K562 (cell line): ENCODE measurements around the gene PHYKPL. TPM values are rescaled to one million over a fixed set of nuclear protein-coding genes. Genes with fewer than 3 reads are reported as not detected.
A peak's percentile ranks its signal among the peaks of the same experiment; 100 is the strongest.

ENCODE experiments used
- CREM ChIP-seq: IDR thresholded peaks from 2 replicates; pipeline ENCODE4 v1.6.1; 2014; ENCODE audit warnings: antibody characterized with exemption, low read depth
- FOXP1 ChIP-seq: sonication (generic); formaldehyde crosslinking; IDR thresholded peaks from 2 replicates; pipeline ENCODE4 v1.8.0; 2022; ENCODE audit warnings: mild to moderate bottlenecking, missing genetic modification reagents
- GTF2E2 ChIP-seq: fragments of 200-800 bp; sonication (Bioruptor generic); IDR thresholded peaks from 2 replicates; pipeline ENCODE4 v1.6.1; 2016; ENCODE audit warnings: missing genetic modification characterization, missing compliant biosample characterization
- MCM7 ChIP-seq, 2 experiments: fragments of 450-650 bp; IDR thresholded peaks; 2 replicates each; pipeline ENCODE4 v1.6.1; 2016 to 2018
- RBM34 ChIP-seq: fragments of 200-400 bp; formaldehyde crosslinking; IDR thresholded peaks from 2 replicates; pipeline ENCODE4 v1.6.1; 2018; ENCODE audit warnings: low read length, borderline replicate concordance; ENCODE audit not compliant: insufficient read depth
- SMC3 ChIP-seq: conservative IDR thresholded peaks from 2 replicates; pipeline ENCODE4 v1.6.1; 2011; ENCODE audit warnings: low read depth, low read length, improper control_type of control experiment; ENCODE audit not compliant: insufficient read depth
- TBP ChIP-seq: optimal IDR thresholded peaks from 2 replicates; pipeline ENCODE3; 2011; ENCODE audit warnings: low read depth, low read length, improper control_type of control experiment
- ZFX ChIP-seq: sonication (generic); formaldehyde crosslinking; IDR thresholded peaks from 2 replicates; pipeline ENCODE4 v1.8.0; 2022; ENCODE audit warnings: mild to moderate bottlenecking, missing genetic modification reagents, moderate library complexity
- polyA plus RNA-seq, 8 experiments: library from polyadenylated mRNA; depleted of rRNA in 4 of 8; stranded (reverse) in 5 of 8; unstranded in 3 of 8; fragments of >200 nt; fragmentation: Nextera tagmentation in 2 of 8; fragmentation: Illumina TruSeq in 1 of 8; extraction: Ambion mirVana in 2 of 8; extraction: Trizol in 1 of 8; gene quantifications; 2 replicates each; pipeline versions ENCODE4 v1.2.1 to v1.2.3, GENCODE V29; 2011 to 2014; ENCODE audit warnings: inconsistent platforms in 1 of 8, missing spikeins in 1 of 8
- total RNA-seq, 7 experiments: library from RNA; depleted of rRNA in 6 of 7; stranded (reverse); fragments of >200 nt in 6 of 7; fragmentation: Illumina TruSeq in 2 of 7; extraction: Trizol in 2 of 7; gene quantifications; 2 replicates each; pipeline versions ENCODE4 v1.2.1 to v1.2.3, GENCODE V29; 2011 to 2021; ENCODE audit warnings: low replicate concordance in 1 of 7
- TF ChIP-seq, protein P1 (sequence below), 2 experiments: fragments of 450-650 bp; formaldehyde crosslinking in 1 of 2; IDR thresholded peaks; 2 replicates each; pipeline versions ENCODE4 v1.4.0 to v1.6.1; 2014 to 2020; ENCODE audit warnings: mild to moderate bottlenecking in 2 of 2, borderline replicate concordance in 1 of 2, low read depth in 1 of 2
- TF ChIP-seq, protein P2 (sequence below): fragments of 450-650 bp; IDR thresholded peaks from 2 replicates; pipeline ENCODE4 v1.6.1; 2016; ENCODE audit warnings: low read depth

PHYKPL gene
- total and polyA plus RNA-seq, 9 of the 15 experiments (the other 6 are each of a cell fraction or from before 2014, with no cell fraction given), result 4.7 to 34.7 (median 18.6) TPM

DNA sequence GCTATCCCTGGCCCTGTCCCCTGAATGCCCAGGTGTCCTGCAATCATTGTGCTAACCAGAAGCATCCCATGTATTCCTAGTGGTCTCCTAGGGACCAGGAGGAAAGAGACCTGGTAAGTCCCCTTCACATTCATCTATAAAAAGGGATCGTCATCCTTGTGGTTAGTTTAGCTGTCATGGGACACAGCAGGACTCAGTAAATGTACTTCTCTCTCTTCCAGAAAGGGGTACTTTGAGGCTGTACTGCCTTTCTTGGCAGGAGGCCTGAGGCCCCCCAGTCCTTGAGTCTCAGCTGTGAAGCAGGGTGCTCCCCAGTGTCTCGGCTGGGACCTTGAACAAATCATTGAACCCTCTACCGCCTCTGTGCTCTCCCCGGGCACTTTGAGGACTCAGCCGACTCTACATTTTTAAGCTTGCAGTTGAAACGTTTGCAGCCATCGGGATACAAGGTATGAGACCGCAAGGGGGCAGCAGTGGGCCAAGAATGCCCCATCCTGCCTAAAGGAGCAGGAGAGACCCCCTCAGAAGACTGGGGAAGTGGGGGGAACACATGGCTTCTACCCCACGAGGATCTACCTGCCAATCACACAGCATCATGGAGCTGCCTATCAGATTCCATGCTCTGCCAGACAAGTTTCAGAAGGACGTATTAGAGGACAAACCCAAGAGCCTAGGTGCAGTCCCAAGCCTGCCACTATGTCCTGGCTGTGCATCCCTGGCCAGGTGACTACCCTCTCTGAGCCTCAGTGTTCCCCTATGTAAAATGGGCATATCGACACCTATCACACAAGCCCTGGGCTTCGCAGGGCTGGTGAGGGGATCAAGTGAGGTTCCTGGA is 2.4 kb upstream of the PHYKPL start (continued):
- TF ChIP-seq, protein P1, sequence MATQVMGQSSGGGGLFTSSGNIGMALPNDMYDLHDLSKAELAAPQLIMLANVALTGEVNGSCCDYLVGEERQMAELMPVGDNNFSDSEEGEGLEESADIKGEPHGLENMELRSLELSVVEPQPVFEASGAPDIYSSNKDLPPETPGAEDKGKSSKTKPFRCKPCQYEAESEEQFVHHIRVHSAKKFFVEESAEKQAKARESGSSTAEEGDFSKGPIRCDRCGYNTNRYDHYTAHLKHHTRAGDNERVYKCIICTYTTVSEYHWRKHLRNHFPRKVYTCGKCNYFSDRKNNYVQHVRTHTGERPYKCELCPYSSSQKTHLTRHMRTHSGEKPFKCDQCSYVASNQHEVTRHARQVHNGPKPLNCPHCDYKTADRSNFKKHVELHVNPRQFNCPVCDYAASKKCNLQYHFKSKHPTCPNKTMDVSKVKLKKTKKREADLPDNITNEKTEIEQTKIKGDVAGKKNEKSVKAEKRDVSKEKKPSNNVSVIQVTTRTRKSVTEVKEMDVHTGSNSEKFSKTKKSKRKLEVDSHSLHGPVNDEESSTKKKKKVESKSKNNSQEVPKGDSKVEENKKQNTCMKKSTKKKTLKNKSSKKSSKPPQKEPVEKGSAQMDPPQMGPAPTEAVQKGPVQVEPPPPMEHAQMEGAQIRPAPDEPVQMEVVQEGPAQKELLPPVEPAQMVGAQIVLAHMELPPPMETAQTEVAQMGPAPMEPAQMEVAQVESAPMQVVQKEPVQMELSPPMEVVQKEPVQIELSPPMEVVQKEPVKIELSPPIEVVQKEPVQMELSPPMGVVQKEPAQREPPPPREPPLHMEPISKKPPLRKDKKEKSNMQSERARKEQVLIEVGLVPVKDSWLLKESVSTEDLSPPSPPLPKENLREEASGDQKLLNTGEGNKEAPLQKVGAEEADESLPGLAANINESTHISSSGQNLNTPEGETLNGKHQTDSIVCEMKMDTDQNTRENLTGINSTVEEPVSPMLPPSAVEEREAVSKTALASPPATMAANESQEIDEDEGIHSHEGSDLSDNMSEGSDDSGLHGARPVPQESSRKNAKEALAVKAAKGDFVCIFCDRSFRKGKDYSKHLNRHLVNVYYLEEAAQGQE (IDR thresholded peaks at IDR 0.05; ENCODE audit: borderline replicate concordance), result peak; percentile 50; the same call in 1 of the 2 replicates
- TF ChIP-seq, protein P1 (CRISPR knock-in tag; IDR thresholded peaks at IDR 0.05; ENCODE audit: low read depth), result no peak
- TF ChIP-seq, protein P2, sequence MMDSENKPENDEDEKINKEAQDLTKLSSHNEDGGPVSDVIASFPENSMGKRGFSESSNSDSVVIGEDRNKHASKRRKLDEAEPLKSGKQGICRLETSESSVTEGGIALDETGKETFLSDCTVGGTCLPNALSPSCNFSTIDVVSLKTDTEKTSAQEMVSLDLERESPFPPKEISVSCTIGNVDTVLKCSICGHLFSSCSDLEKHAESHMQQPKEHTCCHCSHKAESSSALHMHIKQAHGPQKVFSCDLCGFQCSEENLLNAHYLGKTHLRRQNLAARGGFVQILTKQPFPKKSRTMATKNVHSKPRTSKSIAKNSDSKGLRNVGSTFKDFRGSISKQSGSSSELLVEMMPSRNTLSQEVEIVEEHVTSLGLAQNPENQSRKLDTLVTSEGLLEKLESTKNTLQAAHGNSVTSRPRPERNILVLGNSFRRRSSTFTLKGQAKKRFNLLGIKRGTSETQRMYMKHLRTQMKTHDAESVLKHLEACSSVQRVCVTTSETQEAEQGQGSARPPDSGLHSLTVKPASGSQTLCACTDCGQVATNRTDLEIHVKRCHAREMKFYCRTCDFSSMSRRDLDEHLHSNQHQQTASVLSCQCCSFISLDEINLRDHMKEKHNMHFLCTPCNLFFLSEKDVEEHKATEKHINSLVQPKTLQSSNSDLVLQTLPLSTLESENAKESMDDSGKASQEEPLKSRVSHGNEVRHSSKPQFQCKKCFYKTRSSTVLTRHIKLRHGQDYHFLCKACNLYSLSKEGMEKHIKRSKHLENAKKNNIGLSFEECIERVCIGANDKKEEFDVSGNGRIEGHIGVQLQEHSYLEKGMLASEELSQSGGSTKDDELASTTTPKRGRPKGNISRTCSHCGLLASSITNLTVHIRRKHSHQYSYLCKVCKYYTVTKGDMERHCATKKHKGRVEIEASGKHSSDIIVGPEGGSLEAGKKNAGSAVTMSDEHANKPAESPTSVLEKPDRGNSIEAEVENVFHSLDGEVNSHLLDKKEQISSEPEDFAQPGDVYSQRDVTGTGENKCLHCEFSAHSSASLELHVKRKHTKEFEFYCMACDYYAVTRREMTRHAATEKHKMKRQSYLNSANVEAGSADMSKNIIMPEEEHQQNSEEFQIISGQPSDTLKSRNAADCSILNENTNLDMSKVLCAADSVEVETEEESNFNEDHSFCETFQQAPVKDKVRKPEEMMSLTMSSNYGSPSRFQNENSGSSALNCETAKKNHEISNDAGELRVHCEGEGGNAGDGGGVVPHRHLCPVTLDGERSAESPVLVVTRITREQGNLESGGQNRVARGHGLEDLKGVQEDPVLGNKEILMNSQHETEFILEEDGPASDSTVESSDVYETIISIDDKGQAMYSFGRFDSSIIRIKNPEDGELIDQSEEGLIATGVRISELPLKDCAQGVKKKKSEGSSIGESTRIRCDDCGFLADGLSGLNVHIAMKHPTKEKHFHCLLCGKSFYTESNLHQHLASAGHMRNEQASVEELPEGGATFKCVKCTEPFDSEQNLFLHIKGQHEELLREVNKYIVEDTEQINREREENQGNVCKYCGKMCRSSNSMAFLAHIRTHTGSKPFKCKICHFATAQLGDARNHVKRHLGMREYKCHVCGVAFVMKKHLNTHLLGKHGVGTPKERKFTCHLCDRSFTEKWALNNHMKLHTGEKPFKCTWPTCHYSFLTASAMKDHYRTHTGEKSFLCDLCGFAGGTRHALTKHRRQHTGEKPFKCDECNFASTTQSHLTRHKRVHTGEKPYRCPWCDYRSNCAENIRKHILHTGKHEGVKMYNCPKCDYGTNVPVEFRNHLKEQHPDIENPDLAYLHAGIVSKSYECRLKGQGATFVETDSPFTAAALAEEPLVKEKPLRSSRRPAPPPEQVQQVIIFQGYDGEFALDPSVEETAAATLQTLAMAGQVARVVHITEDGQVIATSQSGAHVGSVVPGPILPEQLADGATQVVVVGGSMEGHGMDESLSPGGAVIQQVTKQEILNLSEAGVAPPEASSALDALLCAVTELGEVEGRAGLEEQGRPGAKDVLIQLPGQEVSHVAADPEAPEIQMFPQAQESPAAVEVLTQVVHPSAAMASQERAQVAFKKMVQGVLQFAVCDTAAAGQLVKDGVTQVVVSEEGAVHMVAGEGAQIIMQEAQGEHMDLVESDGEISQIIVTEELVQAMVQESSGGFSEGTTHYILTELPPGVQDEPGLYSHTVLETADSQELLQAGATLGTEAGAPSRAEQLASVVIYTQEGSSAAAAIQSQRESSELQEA, result no peak
- no peak for TF ChIP-seq MCM7 (IDR thresholded peaks at IDR 0.05)
- no peak for TF ChIP-seq GTF2E2
- peak; percentile 65 for TF ChIP-seq SMC3
- peak; percentile 19; the same call in 1 of the 2 replicates for TF ChIP-seq ZFX (CRISPR knock-in tag)
- no peak for TF ChIP-seq RBM34
- TF ChIP-seq FOXP1, result no peak
- TF ChIP-seq CREM, result peak; percentile 41; the same call in 1 of the 2 replicates
- TF ChIP-seq TBP, result no peak
